ENCODE measurements around the gene WDR72. TPM values are rescaled to one million over a fixed set of nuclear protein-coding genes. Genes with fewer than 3 reads are reported as not detected.

Gene WDR72
- total RNA-seq, 6 donors from 2014 or later, result 0.30 to 7.0 (median 2.5) TPM

- TF ChIP-seq POLR2A (IDR thresholded peaks at IDR 0.05), result no peak
- Histone ChIP-seq H3K36me3 (no peaks in the 10 kb centered on the region), H3K27me3 (no peaks in the 10 kb centered on the region), H3K4me1 (no peaks in the 10 kb centered on the region), H3K9me3 (no peaks in the 10 kb centered on the region), H3K27ac (no peak overlapping the region), H3K4me3 (no peak overlapping the region)
- ATAC-seq (ENCODE audit: low FRiP score in 2 of 2) (no peak), DNase-seq (no peak)
- WGBS, 2 donors, result 40 to 64% methylated on average over 1 of the region's 1 CpG
These were observed 177.9 kb downstream of the WDR72 start for GRCh38 chr15:53581513-53581912.

- Histone ChIP-seq H3K27ac (no peak overlapping the region), H3K27me3 (no peaks in the 10 kb centered on the region), H3K4me3 (no peak overlapping the region), H3K9me3 (no peaks in the 10 kb centered on the region), H3K36me3 (no peaks in the 10 kb centered on the region), H3K4me1 (no peaks in the 10 kb centered on the region)
- WGBS, 2 donors, result 44 to 60% methylated on average over 3 of the region's 3 CpGs
- TF ChIP-seq CTCF (IDR thresholded peaks at IDR 0.05), result no peak
- no peak for TF ChIP-seq POLR2A (IDR thresholded peaks at IDR 0.05)
- no peak for TF ChIP-seq POLR2AphosphoS5 (IDR thresholded peaks at IDR 0.05)
- no peak for TF ChIP-seq EP300 (IDR thresholded peaks at IDR 0.05)
- DNase-seq, result peak in 1 of 2 donors; percentile 28
- ATAC-seq (ENCODE audit: low FRiP score in 2 of 2), result no peak
These were observed 179.1 kb downstream of the WDR72 start for GRCh38 chr15:53580366-53580765.

GRCh38 chr15:53576841-53577240 lies 182.6 kb downstream of the WDR72 start:
- Histone ChIP-seq H3K9me3 (no peaks in the 10 kb centered on the region), H3K4me1 (no peaks in the 10 kb centered on the region), H3K27ac (no peak overlapping the region), H3K27me3 (no peaks in the 10 kb centered on the region), H3K36me3 (no peaks in the 10 kb centered on the region), H3K4me3 (no peak overlapping the region)
- no peak for DNase-seq
- WGBS, 2 donors, result 44 to 77% methylated on average over 1 of the region's 1 CpG
- no peak for ATAC-seq (ENCODE audit: low FRiP score in 2 of 2)
- TF ChIP-seq POLR2A (IDR thresholded peaks at IDR 0.05), result no peak
- TF ChIP-seq POLR2AphosphoS5 (IDR thresholded peaks at IDR 0.05), result no peak
- no peak for TF ChIP-seq EP300 (IDR thresholded peaks at IDR 0.05)
- TF ChIP-seq CTCF (IDR thresholded peaks at IDR 0.05), result no peak

GRCh38 chr15:53573091-53573490 lies 186.4 kb downstream of the WDR72 start:
- DNase-seq (no peak), ATAC-seq (ENCODE audit: low FRiP score in 2 of 2) (no peak)
- Histone ChIP-seq H3K4me3 (no peak overlapping the region), H3K36me3 (no peaks in the 10 kb centered on the region), H3K9me3 (no peaks in the 10 kb centered on the region), H3K27ac (no peak overlapping the region), H3K27me3 (no peaks in the 10 kb centered on the region), H3K4me1 (no peaks in the 10 kb centered on the region)
- TF ChIP-seq EP300 (IDR thresholded peaks at IDR 0.05), result no peak
- no peak for TF ChIP-seq POLR2A (IDR thresholded peaks at IDR 0.05)
- no peak for TF ChIP-seq CTCF (IDR thresholded peaks at IDR 0.05)
- no peak for TF ChIP-seq POLR2AphosphoS5 (IDR thresholded peaks at IDR 0.05)

GRCh38 chr15:53569751-53570480 lies 189.5 kb downstream of the WDR72 start:
- Histone ChIP-seq H3K4me1 (no peaks in the 10 kb centered on the region), H3K36me3 (no peaks in the 10 kb centered on the region), H3K27ac (no peak overlapping the region), H3K9me3 (no peaks in the 10 kb centered on the region), H3K27me3 (no peaks in the 10 kb centered on the region), H3K4me3 (no peak overlapping the region)
- WGBS, 2 donors, result 77 to 79% methylated on average over 3 of the region's 3 CpGs
- DNase-seq (no peak), ATAC-seq (ENCODE audit: low FRiP score in 2 of 2) (no peak)
- TF ChIP-seq POLR2A (IDR thresholded peaks at IDR 0.05), result no peak
- no peak for TF ChIP-seq POLR2AphosphoS5 (IDR thresholded peaks at IDR 0.05)
- no peak for TF ChIP-seq CTCF (IDR thresholded peaks at IDR 0.05)
- TF ChIP-seq EP300 (IDR thresholded peaks at IDR 0.05), result no peak
